HG03066 (cell line): Measurements from ENCODE around the gene AGBL5.
"Not testable (repeated sequence)": the region's sequence is repeated elsewhere in the genome, so short reads cannot be mapped to it uniquely, and the experiment has no call there.

Experiments
- ATAC-seq: cut with Tn5 transposase; IDR thresholded peaks from one replicate; pipeline ENCODE4 v1.9.1; 2021; ENCODE audit warnings: low read depth; ENCODE audit not compliant: unreplicated experiment

Gene AGBL5

GRCh38 chr2:27111392-27112078 is 60.1 kb downstream of the AGBL5 start:
- ATAC-seq: not testable (repeated sequence)

- ATAC-seq: no peak
Observed at GRCh38 chr2:27115519-27115918, 64.1 kb downstream of the AGBL5 start.

GRCh38 chr2:27117995-27118524 is 66.6 kb downstream of the AGBL5 start:
- ATAC-seq: no peak

GRCh38 chr2:27118525-27119329 is 67.3 kb downstream of the AGBL5 start, which contains the start of gene CGREF1:
CGREF1 (minus strand) TSS chr2:27119128; CDS start chr2:27104366, 14,762 bp downstream.
- no peak for ATAC-seq

GRCh38 chr2:27119330-27119670 is 67.8 kb downstream of the AGBL5 start:
- ATAC-seq: not testable (repeated sequence)
